ENCODE results near the gene ATXN3L.

ATXN3L gene

DNA sequence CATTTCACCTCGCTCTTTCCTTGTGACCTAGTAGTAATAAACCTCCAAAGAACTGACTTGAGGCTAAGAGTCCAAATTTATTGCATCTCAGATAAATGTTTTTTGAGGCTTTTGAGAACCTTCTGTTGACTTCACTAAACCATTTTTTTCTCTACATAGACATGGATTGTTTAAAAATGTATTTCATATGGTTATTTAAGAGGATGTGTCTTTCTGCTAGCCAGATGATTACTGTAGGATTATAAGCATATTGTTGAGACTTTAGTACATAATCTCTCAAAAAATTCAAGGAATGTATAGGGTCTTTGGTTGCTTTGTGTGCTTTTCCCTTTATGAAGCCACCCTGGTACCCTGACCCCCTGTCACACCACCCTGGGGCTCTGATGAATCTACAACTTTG, 44.8 kb downstream of the ATXN3L start:
- no peak for DNase-seq (ENCODE audit: low read depth)

DNA sequence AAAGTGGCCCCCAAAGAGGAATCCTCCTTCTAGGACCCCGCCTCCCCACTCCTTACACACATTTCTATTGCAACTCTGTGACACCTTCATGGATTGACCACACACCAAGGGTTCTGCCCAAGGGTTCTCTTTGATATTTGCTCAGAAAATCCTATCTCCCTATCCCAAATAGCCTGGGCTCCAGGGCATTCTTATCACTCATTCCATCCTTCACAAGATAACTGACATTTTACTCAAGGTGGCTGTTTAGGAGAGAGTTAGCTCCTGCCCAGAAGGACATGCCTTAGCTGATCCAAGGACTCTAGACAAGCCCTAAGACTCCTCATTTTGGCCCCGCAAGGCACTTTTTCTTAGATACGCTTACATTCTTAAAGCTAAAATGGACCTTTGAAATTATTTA, 47.4 kb downstream of the ATXN3L start:
- no peak overlapping the region for H3K4me3 ChIP-seq (ENCODE audit: low read depth, low read length)
- no peak for DNase-seq (ENCODE audit: low read depth)

More for the DNA sequence above, 44.8 kb downstream of the ATXN3L start:
- H3K4me3 ChIP-seq (ENCODE audit: low read depth, low read length), result no peak overlapping the region

DNA sequence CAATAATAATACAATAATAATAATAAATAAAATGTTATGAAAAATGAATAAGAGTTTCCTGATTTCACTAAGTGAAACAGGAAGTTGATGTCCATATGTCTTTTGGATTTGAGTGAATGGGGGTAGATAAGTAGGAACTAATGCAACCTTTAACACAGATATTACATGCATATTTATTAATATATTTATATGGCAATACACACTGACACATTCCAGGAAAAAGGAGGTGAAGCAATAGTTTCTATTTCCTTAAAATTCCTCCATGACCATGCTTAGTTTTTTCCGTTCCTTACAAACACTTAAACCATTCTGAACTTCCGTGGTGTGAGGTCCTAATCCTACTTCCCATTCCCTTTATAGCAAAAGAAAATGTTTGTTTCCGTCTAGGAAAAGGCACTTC, 48.3 kb downstream of the ATXN3L start:
- DNase-seq (ENCODE audit: low read depth), result no peak
- H3K4me3 ChIP-seq (ENCODE audit: low read depth, low read length), result no peak overlapping the region

DNA sequence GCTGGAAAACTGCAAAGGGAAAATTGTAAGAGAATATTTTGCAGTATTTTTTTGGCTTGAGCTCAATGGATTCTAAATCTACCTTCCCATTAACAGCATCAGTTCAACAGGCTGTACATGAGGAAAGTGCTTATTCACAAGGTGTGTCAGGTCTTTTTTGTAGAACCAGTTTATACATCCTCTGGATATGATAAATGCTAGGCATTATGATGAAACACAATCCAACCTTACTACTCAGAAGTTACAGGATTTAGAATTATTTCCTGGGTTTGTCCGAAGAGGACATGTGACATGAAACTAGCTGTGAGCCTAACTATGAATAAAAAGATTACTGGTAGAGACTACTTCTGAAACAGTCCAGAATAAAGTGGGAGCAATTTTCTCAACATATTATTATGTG, 49.5 kb downstream of the ATXN3L start:
- no peak for DNase-seq (ENCODE audit: low read depth)
- no peak overlapping the region for H3K4me3 ChIP-seq (ENCODE audit: low read depth, low read length)

DNA sequence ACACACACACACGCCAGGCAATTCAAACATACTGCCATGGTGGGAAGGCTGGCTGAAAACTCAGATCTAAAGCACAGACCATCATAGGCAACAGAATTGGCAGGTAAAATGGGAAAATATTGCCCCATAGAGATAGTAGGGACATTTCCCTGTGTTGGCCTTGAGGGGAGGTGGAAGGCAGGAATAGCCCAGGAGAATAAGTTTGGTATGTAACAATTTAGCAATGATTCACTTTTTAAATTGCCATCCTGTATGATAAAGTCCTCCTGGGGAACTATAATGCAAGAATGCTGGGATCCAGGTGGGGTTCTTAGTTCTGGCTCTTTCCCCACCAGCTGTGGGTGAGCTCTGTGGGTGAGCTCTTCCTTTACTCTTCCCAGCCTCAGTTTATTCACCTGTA, 51.0 kb downstream of the ATXN3L start:
- no peak for DNase-seq (ENCODE audit: low read depth)
- no peak overlapping the region for H3K4me3 ChIP-seq (ENCODE audit: low read depth, low read length)
